Stimulated activated memory B cell treated with anti-CD40 and anti-IgM and Interleukin-4, amounts not matched to agents 10 μg/mL and 1 μg/mL and 100 μg/mL, for 72 hours (primary cell): ENCODE measurements around the gene NT5C1A.
A peak's percentile ranks its signal among the peaks of the same experiment; 100 is the strongest.

Experiments
- ATAC-seq: fragments of 150-1000 bp; cut with Tn5 transposase; 2 replicates; pipeline ENCODE4 v1.10.0; 2021
- H3K27ac Mint-ChIP-seq: one replicate; pipeline ENCODE4 v1.8.0; 2022; ENCODE audit warnings: mild to moderate bottlenecking, mixed read lengths
- H3K27me3 Mint-ChIP-seq: one replicate; pipeline ENCODE4 v1.8.0; 2022; ENCODE audit warnings: mixed read lengths
- H3K36me3 Mint-ChIP-seq: one replicate; pipeline ENCODE4 v1.8.0; 2022; ENCODE audit warnings: mixed read lengths
- H3K4me1 Mint-ChIP-seq: one replicate; pipeline ENCODE4 v1.8.0; 2022; ENCODE audit warnings: mixed read lengths
- H3K4me3 Mint-ChIP-seq: one replicate; pipeline ENCODE4 v1.8.0; 2022; ENCODE audit warnings: mild to moderate bottlenecking, moderate library complexity, mixed read lengths
- H3K9me3 Mint-ChIP-seq: one replicate; pipeline ENCODE4 v1.8.0; 2022; ENCODE audit warnings: mixed read lengths

Gene NT5C1A

DNA sequence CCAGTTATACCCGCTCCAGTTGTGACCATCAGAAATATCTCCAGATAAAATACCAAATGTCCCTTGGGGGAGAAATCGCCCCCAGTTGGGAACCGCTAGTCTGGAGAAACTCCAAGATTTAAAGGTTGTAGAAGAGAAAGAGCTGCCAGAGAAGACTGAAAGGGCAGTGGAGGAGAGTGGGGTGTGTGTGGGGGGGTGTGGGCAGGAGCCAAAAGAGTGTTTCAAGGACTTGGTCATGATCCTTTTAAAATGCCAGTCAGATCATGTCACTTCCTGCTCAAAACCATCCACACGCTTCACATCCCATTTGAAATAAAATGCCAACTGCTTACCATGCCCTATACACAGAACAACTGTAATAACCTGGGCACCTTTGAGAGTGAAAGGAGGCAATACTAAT, 29.1 kb downstream of the NT5C1A start:
- Mint-ChIP-seq H3K27me3 (peaks cover 3% of the 10 kb centered on the region), H3K4me3 (no peak overlapping the region), H3K9me3 (peaks cover 2% of the 10 kb centered on the region), H3K27ac (no peak overlapping the region), H3K4me1 (no peaks in the 10 kb centered on the region), H3K36me3 (no peaks in the 10 kb centered on the region)
- ATAC-seq, result no peak

DNA sequence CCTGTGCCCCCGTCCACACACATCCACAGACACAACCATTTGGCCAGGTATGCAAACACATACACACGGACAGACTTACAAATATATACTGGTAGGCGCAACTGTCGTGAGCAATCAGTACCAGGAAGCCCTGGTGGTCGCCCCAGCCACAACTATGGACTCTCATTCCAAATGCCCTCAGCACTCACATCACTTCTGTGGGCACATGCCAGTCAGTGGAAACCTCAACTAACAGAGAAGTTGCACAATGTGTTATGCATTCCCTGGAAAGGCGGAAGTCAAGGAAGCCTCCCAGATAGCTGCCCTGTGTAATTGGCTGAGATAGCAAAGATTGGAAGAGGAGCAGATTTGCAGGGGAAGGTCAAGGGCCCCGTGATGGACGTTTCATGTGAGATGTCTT, 31.0 kb downstream of the NT5C1A start:
- peaks cover 23% of the 10 kb centered on the region for H3K27me3 Mint-ChIP-seq
- no peaks in the 10 kb centered on the region for H3K36me3 Mint-ChIP-seq
- no peak overlapping the region for H3K4me3 Mint-ChIP-seq
- H3K27ac Mint-ChIP-seq, result no peak overlapping the region
- H3K9me3 Mint-ChIP-seq, result peaks cover 2% of the 10 kb centered on the region
- no peaks in the 10 kb centered on the region for H3K4me1 Mint-ChIP-seq
- ATAC-seq, result no peak

DNA sequence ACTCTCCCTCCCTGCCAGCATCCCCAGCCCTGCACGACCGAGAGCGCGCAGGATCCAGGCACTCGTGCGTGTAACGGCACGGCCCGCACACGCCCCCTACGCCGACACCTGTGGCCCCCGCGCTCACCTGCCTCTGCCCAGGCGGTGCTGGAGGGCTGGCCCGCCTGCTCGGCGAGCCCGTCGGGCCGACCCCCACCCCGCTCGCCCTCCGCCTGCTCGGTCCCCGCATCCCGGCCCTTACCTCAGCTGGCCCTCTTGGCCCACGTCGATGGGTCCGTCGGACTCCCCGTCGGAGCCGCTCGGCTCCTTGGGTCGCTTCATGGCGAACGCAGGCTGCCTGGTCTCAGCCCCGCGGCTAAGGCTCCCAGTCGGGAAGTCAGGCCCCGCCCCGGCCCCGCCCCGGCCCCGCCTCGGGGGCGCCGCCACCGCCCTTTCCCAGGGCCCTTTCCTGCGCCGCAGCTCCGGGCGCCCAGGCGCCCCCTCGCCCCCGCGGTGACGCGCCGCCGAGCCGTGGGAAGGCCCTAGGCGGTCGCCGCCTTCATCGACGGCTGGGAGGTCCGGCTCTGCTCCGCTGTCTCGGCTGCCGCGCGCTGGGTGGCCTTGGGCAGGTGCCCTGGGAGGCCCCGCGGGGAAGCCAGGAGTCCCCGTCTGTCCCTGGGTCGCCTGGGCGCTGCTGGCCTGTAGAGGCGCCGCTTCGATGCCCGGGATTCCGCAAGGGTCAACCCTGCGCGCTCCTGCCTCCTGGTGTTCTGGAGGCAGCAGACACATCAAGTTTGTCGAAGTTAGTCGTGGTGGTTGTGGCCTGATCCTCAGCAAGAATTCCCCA, 32.4 kb downstream of the NT5C1A start, which contains the start of gene HEYL:
Gene HEYL (minus strand): TSS at position 339 of the 826 bp plus-strand sequence. CDS start 18 bp downstream, at position 321.
- Mint-ChIP-seq H3K36me3 (no peaks in the 10 kb centered on the region), H3K4me3 (peak within 1 kb of the TSS; percentile 53), H3K27ac (no peak within 1 kb of the TSS), H3K27me3 (peaks cover 36% of the 10 kb centered on the region), H3K9me3 (peaks cover 2% of the 10 kb centered on the region), H3K4me1 (no peaks in the 10 kb centered on the region)
- peak; percentile 79 for ATAC-seq

DNA sequence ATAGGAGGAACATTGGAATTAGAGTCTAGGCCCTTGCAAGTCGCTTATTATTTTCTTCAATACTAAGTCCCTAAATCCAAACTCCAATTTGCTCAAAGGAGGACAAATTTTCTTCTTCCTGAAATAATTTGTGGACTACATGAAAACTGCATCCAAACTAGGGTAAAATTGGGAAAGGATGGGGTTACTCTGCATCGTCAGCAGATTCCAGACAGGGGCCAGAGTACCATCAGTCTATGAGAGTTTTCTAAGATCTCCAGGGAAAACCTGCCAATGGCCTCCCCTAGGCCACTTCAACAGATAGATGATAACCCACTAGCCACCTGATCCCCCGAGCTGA, 33.0 kb downstream of the NT5C1A start:
- Mint-ChIP-seq H3K27ac (no peak overlapping the region), H3K4me3 (peak overlapping the region; percentile 32), H3K27me3 (peaks cover 42% of the 10 kb centered on the region), H3K9me3 (peaks cover 2% of the 10 kb centered on the region), H3K4me1 (no peaks in the 10 kb centered on the region), H3K36me3 (no peaks in the 10 kb centered on the region)
- ATAC-seq, result no peak

DNA sequence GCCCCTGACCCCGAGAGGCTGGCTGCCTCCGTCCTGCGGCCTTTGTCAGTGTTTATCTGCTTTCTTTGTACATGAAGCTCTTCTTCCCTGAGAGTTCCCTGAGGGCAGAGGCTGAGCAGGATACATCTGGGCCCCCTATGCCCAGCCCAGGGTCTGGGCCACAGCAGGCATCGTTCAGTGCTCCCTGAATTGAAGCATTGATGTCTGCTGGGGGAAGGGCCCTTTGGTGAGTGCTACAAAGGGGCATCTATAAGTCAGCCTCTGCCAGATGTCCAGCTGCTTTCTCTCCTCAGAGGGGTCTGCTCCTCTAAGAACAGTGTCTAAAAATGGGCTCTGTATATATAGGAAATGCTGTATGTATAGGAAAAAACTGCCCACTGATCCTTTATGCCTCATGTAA, 34.5 kb downstream of the NT5C1A start:
- Mint-ChIP-seq H3K36me3 (no peaks in the 10 kb centered on the region), H3K27me3 (peaks cover 50% of the 10 kb centered on the region), H3K4me3 (no peak overlapping the region), H3K27ac (no peak overlapping the region), H3K9me3 (no peaks in the 10 kb centered on the region), H3K4me1 (no peaks in the 10 kb centered on the region)
- no peak for ATAC-seq

DNA sequence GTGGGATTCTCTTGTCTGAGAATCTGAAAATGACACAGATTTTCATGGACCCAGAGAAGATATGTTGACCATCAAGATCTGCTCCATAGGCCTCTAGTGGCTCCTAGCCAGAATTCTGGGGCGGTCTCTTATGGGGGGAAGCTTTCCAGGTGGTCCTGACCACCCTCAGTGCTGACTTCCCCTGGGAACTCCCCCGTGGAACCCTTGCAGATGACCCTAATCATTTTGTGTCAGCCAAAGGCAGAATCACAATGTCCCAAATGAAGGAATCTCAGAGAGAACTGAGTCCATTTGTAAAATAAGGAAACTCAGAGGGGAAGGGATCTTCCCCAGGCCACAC, 36.1 kb downstream of the NT5C1A start:
- peaks cover 50% of the 10 kb centered on the region for H3K27me3 Mint-ChIP-seq
- no peak for ATAC-seq
- no peak overlapping the region for H3K4me3 Mint-ChIP-seq
- no peaks in the 10 kb centered on the region for H3K4me1 Mint-ChIP-seq
- no peak overlapping the region for H3K27ac Mint-ChIP-seq
- H3K9me3 Mint-ChIP-seq, result no peaks in the 10 kb centered on the region
- H3K36me3 Mint-ChIP-seq, result no peaks in the 10 kb centered on the region

DNA sequence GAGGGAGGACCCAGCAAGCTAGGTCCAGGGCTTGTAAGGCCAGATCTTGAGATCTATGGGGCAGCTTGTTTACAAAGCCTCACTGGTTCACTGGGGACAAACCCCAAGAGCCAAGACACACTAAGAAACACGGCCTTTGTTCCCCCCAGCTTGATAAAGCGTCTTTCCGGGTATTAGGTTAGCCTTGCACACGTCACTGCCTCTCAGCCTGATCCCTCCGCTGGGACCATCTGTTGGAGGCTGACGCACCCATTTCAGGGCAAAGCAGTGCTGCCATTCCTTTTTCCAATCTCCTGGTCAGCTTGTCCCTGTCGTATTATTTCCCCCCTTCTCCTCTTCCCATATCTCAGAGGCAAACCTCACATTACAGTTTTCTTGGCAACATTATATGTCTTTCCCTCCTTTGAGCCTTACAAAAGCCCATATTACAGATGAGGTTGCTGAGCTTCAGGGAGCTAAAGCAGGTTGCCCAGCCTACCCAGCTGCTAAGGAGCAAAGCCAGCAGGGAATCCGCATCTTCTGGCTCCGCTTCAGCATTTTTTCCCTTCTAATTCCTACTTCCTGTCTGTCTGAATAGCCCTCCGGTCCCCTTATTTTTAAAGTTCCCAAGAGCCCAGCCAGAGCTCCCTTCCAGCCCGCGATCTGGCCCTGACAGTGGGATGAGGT, 36.6 kb downstream of the NT5C1A start:
- H3K27me3 Mint-ChIP-seq, result peaks cover 50% of the 10 kb centered on the region
- no peak for ATAC-seq
- H3K36me3 Mint-ChIP-seq, result no peaks in the 10 kb centered on the region
- no peaks in the 10 kb centered on the region for H3K9me3 Mint-ChIP-seq
- no peaks in the 10 kb centered on the region for H3K4me1 Mint-ChIP-seq
- H3K4me3 Mint-ChIP-seq, result no peak overlapping the region
- H3K27ac Mint-ChIP-seq, result no peak overlapping the region

DNA sequence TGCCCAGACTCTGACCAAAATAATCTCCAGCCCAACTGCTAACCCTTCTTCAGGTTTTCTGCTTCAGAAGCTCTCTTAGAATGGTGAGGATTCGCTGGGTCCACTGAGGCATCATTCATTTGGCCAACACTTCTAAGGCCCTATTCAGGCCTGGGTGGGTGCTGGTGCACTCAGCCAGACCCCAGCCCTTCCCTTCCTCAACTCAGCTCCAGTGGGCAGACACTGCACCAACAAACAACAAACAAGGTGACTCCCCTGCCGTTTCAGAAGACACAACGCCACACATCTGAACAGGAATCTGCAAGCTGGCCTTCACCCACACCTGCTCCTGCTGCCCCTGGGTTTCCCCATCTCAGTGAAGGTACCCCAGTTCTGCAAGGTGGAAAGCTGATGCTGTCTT, 38.5 kb downstream of the NT5C1A start:
- H3K36me3 Mint-ChIP-seq, result no peaks in the 10 kb centered on the region
- no peaks in the 10 kb centered on the region for H3K9me3 Mint-ChIP-seq
- ATAC-seq, result no peak
- peaks cover 50% of the 10 kb centered on the region for H3K27me3 Mint-ChIP-seq
- no peak overlapping the region for H3K27ac Mint-ChIP-seq
- no peak overlapping the region for H3K4me3 Mint-ChIP-seq
- no peaks in the 10 kb centered on the region for H3K4me1 Mint-ChIP-seq

DNA sequence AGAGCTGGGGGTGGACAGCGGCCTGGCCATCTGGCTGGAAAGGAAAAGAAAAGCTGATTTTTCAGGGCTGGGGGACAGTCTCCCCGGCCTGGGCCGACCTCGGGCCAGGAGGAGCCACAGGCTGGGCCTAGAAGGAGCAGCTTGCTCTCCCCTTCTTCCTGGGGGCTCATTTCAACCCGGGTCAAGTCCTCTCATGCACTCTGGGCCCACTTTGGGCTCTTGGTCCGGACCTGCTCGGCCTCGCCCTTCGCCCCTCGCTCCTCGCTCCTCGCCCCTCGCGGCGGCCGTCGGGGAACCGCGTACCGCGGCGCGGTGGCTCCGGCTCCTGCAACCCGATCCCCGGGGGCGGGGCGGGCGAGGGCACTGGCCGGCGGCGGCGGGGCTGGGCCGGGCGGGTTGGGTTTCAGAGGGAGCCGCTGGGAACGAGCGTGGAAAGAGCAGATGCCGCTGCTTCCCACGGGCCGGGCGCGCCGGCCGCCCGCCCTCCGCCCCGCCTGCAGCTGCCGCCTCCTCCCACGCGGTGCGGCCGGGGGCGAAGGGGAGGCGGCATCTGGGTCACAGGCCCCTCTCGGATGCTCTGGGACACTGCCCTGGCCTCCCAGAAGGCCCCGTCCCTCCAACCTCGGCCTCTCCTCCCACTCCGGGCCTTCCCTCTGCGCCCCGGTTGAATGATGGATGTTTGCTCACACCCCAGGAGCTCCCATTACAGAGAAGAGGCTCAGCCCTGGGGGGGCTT, 39.1 kb downstream of the NT5C1A start:
- Mint-ChIP-seq H3K4me1 (no peaks in the 10 kb centered on the region), H3K27me3 (peaks cover 47% of the 10 kb centered on the region), H3K9me3 (no peaks in the 10 kb centered on the region), H3K36me3 (no peaks in the 10 kb centered on the region), H3K4me3 (no peak overlapping the region), H3K27ac (no peak overlapping the region)
- ATAC-seq, result peak; percentile 26

DNA sequence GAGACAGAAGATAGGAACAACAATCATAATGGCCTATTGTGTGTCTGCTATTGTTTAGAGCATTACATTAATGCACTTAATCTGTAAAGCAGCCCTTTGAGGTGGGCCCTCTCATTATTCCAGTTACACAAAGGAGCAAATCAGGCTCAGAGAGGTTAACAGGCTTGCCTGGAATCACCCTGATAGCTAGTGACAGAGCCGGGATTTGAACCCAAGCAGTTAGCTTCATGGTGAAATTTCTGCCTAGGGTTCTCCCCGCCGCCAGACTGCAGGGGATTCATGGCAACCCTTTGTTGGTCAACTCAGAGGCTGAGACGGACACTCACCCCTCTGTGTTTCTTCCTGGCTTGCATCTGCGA, 39.6 kb downstream of the NT5C1A start:
- peaks cover 42% of the 10 kb centered on the region for H3K27me3 Mint-ChIP-seq
- H3K27ac Mint-ChIP-seq, result no peak overlapping the region
- no peaks in the 10 kb centered on the region for H3K36me3 Mint-ChIP-seq
- ATAC-seq, result no peak
- H3K4me1 Mint-ChIP-seq, result no peaks in the 10 kb centered on the region
- H3K4me3 Mint-ChIP-seq, result no peak overlapping the region
- no peaks in the 10 kb centered on the region for H3K9me3 Mint-ChIP-seq

DNA sequence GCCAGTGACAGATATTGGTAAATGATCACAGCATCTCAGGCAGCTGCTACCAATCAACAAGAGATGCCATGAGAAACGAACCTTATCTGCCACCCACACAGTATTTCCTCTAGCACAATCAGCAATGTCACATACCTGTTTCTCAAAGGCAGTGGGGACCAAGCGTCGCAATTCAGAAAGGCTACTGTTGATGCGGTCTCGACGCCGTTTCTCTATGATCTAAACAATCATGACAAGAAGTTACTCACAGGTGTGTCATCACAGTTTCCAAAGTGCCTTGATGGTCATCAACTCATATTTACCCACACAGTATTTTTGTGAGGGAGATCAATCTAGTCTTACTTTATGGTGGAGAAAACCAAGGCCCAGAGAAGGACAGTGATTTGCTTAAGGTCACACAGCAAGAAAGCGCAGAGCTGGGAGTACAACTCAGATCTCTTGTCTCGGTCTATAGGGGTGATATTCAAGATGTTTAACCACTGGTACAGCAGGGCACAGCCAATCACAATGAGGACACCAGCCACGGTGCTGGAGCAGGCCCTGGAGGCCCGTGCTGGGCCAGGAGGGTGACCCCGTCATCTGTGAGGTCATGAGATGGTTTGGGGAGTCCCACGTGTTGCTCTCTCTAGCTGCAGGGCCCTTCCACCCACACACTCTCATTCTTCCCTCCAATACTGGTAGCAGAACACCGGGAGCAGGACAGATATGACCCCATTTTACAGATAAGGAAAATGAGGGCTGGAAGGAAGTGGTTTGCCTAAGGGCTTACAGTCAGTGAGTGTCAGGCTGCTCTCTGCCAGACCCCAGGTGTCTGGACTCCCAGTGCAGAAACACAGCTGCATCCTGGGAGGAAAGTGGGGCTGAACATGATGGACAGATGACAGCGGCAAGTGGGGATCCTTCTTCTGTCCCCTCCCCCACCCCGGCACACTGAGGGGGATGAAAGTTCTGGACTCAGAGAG, 40.3 kb downstream of the NT5C1A start:
- no peaks in the 10 kb centered on the region for H3K9me3 Mint-ChIP-seq
- H3K27me3 Mint-ChIP-seq, result peaks cover 35% of the 10 kb centered on the region
- no peak overlapping the region for H3K4me3 Mint-ChIP-seq
- no peak for ATAC-seq
- H3K4me1 Mint-ChIP-seq, result no peaks in the 10 kb centered on the region
- no peak overlapping the region for H3K27ac Mint-ChIP-seq
- H3K36me3 Mint-ChIP-seq, result no peaks in the 10 kb centered on the region

DNA sequence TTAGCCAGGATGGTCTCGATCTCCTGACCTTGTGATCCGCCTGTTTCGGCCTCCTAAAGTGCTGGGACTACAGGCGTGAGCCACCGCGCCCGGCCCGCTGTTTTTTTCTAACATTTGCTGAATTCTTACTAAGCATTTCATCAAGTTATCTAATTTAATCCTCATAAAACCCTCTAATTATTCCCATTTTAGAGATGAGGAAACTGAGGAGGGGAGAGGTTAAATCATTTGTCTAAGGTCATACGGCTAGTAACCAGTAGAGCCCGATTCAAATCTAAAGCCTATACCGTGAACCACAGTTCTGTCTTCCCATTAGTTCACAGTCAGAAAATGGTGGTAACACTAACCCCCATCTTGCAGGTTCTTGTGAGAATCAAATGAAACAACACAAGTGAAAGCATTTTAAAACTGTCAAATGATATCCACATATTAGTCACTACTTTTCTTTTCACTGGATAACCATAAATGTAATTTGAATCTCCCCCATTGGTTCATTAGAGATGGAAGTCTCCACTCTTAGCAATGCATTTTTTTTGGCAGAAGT, 43.0 kb downstream of the NT5C1A start:
- no peaks in the 10 kb centered on the region for H3K4me1 Mint-ChIP-seq
- no peaks in the 10 kb centered on the region for H3K9me3 Mint-ChIP-seq
- no peak for ATAC-seq
- H3K36me3 Mint-ChIP-seq, result no peaks in the 10 kb centered on the region
- no peak overlapping the region for H3K27ac Mint-ChIP-seq
- H3K4me3 Mint-ChIP-seq, result no peak overlapping the region
- peaks cover 28% of the 10 kb centered on the region for H3K27me3 Mint-ChIP-seq

DNA sequence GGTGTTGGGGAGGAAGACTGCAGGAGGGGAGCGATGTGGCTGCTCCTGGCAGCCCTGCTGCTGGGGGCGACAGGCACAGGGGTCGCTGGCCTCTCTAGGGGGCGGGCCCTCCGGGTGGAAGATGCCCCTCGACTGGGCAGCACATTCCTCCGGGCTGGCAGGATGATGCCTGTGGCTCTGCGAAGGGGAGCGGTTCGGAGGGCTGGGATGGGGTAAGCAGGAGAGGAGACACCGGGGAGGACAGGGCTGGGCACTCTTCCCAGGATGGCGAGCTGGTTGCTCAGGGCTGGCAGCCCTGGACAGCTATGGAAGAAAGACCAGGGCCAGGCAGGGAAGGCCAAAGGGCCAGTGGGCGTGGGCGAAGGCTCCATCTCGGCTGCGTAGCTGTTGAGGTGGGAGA, 45.3 kb downstream of the NT5C1A start:
- no peak for ATAC-seq
- H3K36me3 Mint-ChIP-seq, result no peaks in the 10 kb centered on the region
- no peaks in the 10 kb centered on the region for H3K4me1 Mint-ChIP-seq
- no peaks in the 10 kb centered on the region for H3K9me3 Mint-ChIP-seq
- no peak overlapping the region for H3K4me3 Mint-ChIP-seq
- no peak overlapping the region for H3K27ac Mint-ChIP-seq
- peaks cover 34% of the 10 kb centered on the region for H3K27me3 Mint-ChIP-seq

DNA sequence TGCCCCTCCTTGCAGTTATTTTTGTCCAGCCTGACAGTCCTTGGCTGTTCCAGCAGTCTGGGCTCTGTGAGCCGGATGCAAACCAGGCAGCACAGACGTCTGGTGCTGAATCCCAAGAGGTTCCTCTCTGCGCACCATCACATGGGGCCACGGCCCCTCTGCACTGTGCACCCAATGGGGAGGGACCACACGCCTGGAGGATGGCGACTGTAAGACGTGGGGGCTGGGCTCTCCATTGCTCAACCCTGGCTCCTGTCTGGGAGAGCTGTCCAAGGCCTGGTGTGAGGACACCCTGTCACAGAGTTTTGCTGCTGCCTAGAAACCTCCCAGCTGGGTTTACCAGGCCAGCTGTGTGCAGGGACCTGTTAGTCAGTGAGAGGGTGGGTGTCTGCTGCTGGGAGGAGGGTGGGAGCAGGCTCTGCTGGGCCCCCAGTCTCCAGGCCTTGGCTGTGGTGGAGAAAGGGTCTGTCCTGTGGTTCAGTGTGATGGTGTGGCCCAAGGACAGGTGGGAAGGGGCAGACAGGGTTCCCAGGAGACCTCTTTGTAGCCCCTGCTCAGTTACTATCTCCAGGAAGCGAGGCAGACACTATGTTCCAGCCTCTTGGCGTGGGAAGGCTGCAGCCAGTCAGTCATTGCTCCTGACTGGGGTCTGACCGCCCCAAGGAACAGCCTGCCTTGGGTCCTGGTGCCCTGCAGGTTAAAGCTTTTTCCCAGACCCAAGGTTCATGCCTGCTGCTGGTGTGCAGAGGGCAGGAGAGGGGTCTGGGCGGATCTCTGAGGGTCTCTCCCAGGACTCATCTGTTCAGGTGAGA, 46.2 kb downstream of the NT5C1A start:
- Mint-ChIP-seq H3K27ac (no peak overlapping the region), H3K27me3 (peaks cover 34% of the 10 kb centered on the region), H3K4me1 (no peaks in the 10 kb centered on the region), H3K9me3 (no peaks in the 10 kb centered on the region), H3K36me3 (no peaks in the 10 kb centered on the region), H3K4me3 (no peak overlapping the region)
- peak; percentile 53 for ATAC-seq
